Parathyroid adenoma (tissue), 2 donors: ENCODE results near the gene CDKL2.

ENCODE experiments used
- H2AFZ ChIP-seq: fragments of 300-600 bp; sonication (generic); one replicate; pipeline ENCODE4 v1.7.0; 2017; ENCODE audit warnings: antibody characterized with exemption, mild to moderate bottlenecking
- H3K27ac ChIP-seq: fragments of 300-600 bp; sonication (generic); one replicate; pipeline ENCODE4 v1.7.0; 2017
- H3K27me3 ChIP-seq: fragments of 300-600 bp; sonication (generic); one replicate; pipeline ENCODE4 v1.7.0; 2017; ENCODE audit warnings: low read length; ENCODE audit not compliant: control insufficient read depth, insufficient read depth
- H3K36me3 ChIP-seq: fragments of 300-600 bp; sonication (generic); one replicate; pipeline ENCODE4 v1.7.0; 2017; ENCODE audit warnings: low read length; ENCODE audit not compliant: control insufficient read depth, insufficient read depth
- H3K4me1 ChIP-seq: fragments of 300-600 bp; sonication (generic); one replicate; pipeline ENCODE4 v1.7.0; 2017; ENCODE audit warnings: control low read depth
- H3K4me2 ChIP-seq: fragments of 300-600 bp; sonication (generic); one replicate; pipeline ENCODE4 v1.7.0; 2017; ENCODE audit warnings: low read length
- H3K4me3 ChIP-seq: fragments of 300-600 bp; sonication (generic); one replicate; pipeline ENCODE4 v1.7.0; 2017; ENCODE audit warnings: low read depth, low read length
- H3K79me2 ChIP-seq: fragments of 300-600 bp; sonication (generic); one replicate; pipeline ENCODE4 v1.7.0; 2017; ENCODE audit warnings: control low read depth
- H3K9ac ChIP-seq: fragments of 300-600 bp; sonication (generic); one replicate; pipeline ENCODE4 v1.7.0; 2017; ENCODE audit warnings: mild to moderate bottlenecking
- H3K9me3 ChIP-seq: fragments of 300-600 bp; sonication (generic); one replicate; pipeline ENCODE4 v1.7.0; 2017; ENCODE audit warnings: low read length; ENCODE audit not compliant: control insufficient read depth
- CTCF ChIP-seq: fragments of 300-600 bp; sonication (generic); IDR thresholded peaks from one replicate; pipeline ENCODE4 v1.7.0; 2017; ENCODE audit warnings: antibody characterized with exemption, mild to moderate bottlenecking
- donor health status: primary hyperparathyroidism.

The CDKL2 gene

GRCh38 chr4:75630174-75630936 is at the start of gene CDKL2:
CDKL2 (minus strand) TSS chr4:75630528; CDS start chr4:75625988, 4,540 bp downstream.
- Histone ChIP-seq H2AFZ (peak within 1 kb of the TSS; percentile 84), H3K27me3 (no peaks in the 10 kb centered on the region), H3K9ac (peak within 1 kb of the TSS; percentile 28), H3K4me2 (peak within 1 kb of the TSS; percentile 98), H3K27ac (peak within 1 kb of the TSS; percentile 51), H3K9me3 (no peaks in the 10 kb centered on the region), H3K36me3 (no peaks in the 10 kb centered on the region), H3K79me2 (no peaks in the 10 kb centered on the region), H3K4me1 (no peaks in the 10 kb centered on the region), H3K4me3 (peak within 1 kb of the TSS; percentile 75)
- TF ChIP-seq CTCF = no peak

GRCh38 chr4:75678965-75679364 is 48.6 kb upstream of the CDKL2 start:
- Histone ChIP-seq H3K79me2 (no peaks in the 10 kb centered on the region), H3K4me1 (peaks cover under 1% of the 10 kb centered on the region), H3K9ac (no peak overlapping the region), H3K27me3 (no peaks in the 10 kb centered on the region), H3K4me2 (no peak overlapping the region), H3K27ac (no peak overlapping the region), H3K9me3 (no peaks in the 10 kb centered on the region), H3K4me3 (no peak overlapping the region), H2AFZ (no peak overlapping the region), H3K36me3 (no peaks in the 10 kb centered on the region)
- no peak for TF ChIP-seq CTCF

GRCh38 chr4:75678473-75678872 is 48.1 kb upstream of the CDKL2 start:
- no peak overlapping the region for H2AFZ ChIP-seq
- TF ChIP-seq CTCF = no peak

GRCh38 chr4:75675004-75675531 is 44.7 kb upstream of the CDKL2 start:
- Histone ChIP-seq H3K4me2 (no peak overlapping the region), H3K27me3 (no peaks in the 10 kb centered on the region), H2AFZ (no peak overlapping the region), H3K4me1 (peaks cover 3% of the 10 kb centered on the region), H3K27ac (no peak overlapping the region), H3K4me3 (no peak overlapping the region), H3K36me3 (no peaks in the 10 kb centered on the region), H3K79me2 (peaks cover 16% of the 10 kb centered on the region), H3K9me3 (no peaks in the 10 kb centered on the region), H3K9ac (no peak overlapping the region)
- TF ChIP-seq CTCF = no peak

More at GRCh38 chr4:75678473-75678872, 48.1 kb upstream of the CDKL2 start:
- Histone ChIP-seq H3K4me3 (no peak overlapping the region), H3K4me2 (no peak overlapping the region), H3K9ac (no peak overlapping the region), H3K36me3 (no peaks in the 10 kb centered on the region), H3K79me2 (no peaks in the 10 kb centered on the region), H3K27me3 (no peaks in the 10 kb centered on the region), H3K27ac (no peak overlapping the region), H3K4me1 (peaks cover 3% of the 10 kb centered on the region), H3K9me3 (no peaks in the 10 kb centered on the region)
